Right lobe of liver (tissue), 6 donors: ENCODE data around the gene TXLNG. TPM values are rescaled to one million over a fixed set of nuclear protein-coding genes. Genes with fewer than 3 reads are reported as not detected.

Experiments
- ATAC-seq, 4 donors: fragments of 200-7000 bp; cut with Tn5 transposase; one replicate each; pipeline ENCODE4 v1.9.1; 2020; ENCODE audit warnings: mild to moderate bottlenecking in 4 of 4, moderate library complexity in 4 of 4
- DNase-seq, 3 donors: peaks; one replicate each; pipeline ENCODE4 v3.0.0-alpha.2; 2020
- H3K27ac ChIP-seq, 3 donors: fragments of 200-600 bp; one replicate each; pipeline ENCODE4 v1.8.0; 2022
- H3K27me3 ChIP-seq, 2 donors: fragments of 200-600 bp; one replicate each; pipeline ENCODE4 v1.8.0; 2022
- H3K36me3 ChIP-seq, 4 donors: fragments of 200-600 bp; sonication (generic) in 1 of 4; one replicate each; pipeline versions ENCODE4 v1.5.1 to v1.8.0; 2017 to 2022; ENCODE audit warnings: control low read depth in 1 of 4
- H3K4me1 ChIP-seq, 4 donors: fragments of 200-600 bp; sonication (generic) in 1 of 4; one replicate each; pipeline versions ENCODE4 v1.5.1 to v1.8.0; 2017 to 2022; ENCODE audit warnings: control low read depth in 1 of 4
- H3K4me3 ChIP-seq, 3 donors: fragments of 200-600 bp; one replicate each; pipeline ENCODE4 v1.8.0; 2022
- H3K9me3 ChIP-seq, 4 donors: fragments of 200-600 bp; sonication (generic) in 1 of 4; one replicate each; pipeline versions ENCODE4 v1.5.1 to v1.8.0; 2017 to 2022; ENCODE audit warnings: control low read depth in 1 of 4
- POLR2A ChIP-seq: fragments of 450-650 bp; IDR thresholded peaks from one replicate; pipeline ENCODE4 v1.6.1; 2017; ENCODE audit warnings: antibody characterized with exemption, mild to moderate bottlenecking
- WGBS: methylation state at CpG from one replicate; pipeline ENCODE4 v1.1.6; 2018; ENCODE audit warnings: low coverage, low lambda C conversion rate; ENCODE audit not compliant: insufficient coverage; ENCODE audit errors: missing lambda C conversion rate; 5-methylcytosine and 5-hydroxymethylcytosine counted together
- intact Hi-C, 2 donors: fragments of 100-400 bp; cut with DNase I; formaldehyde crosslinking; loops; one replicate each; pipeline versions ENCODE4 v1.11.2 to v1.14.1; 2022
- total RNA-seq, 6 experiments: library from RNA; depleted of rRNA in 2 of 6; stranded (reverse); fragments of >200 nt in 2 of 6; fragmentation: NEBNext Ultra II Directional in 3 of 6; extraction: Animal tissue kit (Norgen Biotek cat#: 25700) in 3 of 6; gene quantifications; one replicate each; pipeline versions ENCODE4 v1.1.0 to v1.2.4, GENCODE V29; 2016 to 2023
- TF ChIP-seq, protein P1 (sequence below), 4 donors: fragments of 200-600 bp in 3 of 4; fragments of 450-650 bp in 1 of 4; IDR thresholded peaks; one replicate each; pipeline versions ENCODE4 v1.5.1 to v1.8.0; 2016 to 2022; ENCODE audit warnings: antibody characterized with exemption in 4 of 4, mild to moderate bottlenecking in 2 of 4
- donor health status: DM: no; HTN: yes; CAD: no.
- donor health status: DM: no; HTN: no; CAD: no.
- donor health status: DM: no; HTN: no; CAD: no.
- donor health status: DM: no; HTN: yes; CAD: no.
- donor health status: DM: no; HTN: yes; CAD: no.

Gene TXLNG
- total RNA-seq, 6 experiments from 2014 or later = 3.9 to 9.3 (median 7.3) TPM

DNA sequence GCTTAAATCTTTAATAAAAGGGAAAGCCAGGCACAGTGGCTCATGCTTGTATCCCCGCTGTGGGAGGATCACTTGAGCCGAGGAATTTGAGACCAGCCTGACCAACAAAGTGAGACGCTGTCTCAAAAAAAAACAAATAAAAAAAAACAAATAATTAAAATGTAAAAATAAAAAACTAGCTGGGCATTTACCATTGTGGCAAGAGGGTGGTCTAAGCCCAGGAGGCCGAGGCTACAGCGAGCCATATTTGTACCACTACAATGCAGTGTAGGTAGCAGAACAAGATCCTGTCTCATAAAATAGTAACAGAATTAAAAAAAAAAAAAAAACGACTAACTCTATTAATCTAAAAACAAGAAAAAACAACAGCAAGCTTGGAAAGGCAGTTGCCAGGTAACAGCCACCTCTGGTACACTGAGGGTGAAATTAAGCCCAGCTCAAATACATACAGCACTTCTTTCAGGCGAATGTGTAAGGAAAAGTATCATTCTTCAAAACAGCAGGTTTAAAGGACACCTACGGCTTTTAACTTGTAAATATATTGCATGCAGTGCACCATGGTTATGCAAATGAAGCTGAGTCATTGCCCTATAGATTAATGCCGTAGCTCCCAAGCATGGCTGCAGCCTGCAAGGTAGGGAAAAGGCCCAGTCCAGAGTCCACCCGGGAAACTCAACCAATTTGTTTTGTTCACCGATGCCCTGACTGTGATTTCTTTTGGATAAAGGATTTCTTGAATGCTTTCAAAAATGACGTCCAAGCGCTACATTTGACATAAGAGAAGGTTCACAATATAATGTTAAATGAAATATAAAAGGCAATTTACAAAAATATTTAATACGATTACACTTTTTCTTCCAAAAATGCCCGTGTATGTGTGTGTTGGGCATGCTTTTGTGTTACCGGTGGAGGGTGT, 14.5 kb upstream of the TXLNG start:
- Histone ChIP-seq H3K4me3 (no peak overlapping the region), H3K4me1 (no peaks in the 10 kb centered on the region), H3K36me3 (no peaks in the 10 kb centered on the region), H3K27ac (no peak overlapping the region), H3K9me3 (no peaks in the 10 kb centered on the region), H3K27me3 (no peaks in the 10 kb centered on the region)
- WGBS = 44% methylated on average over 16 of the region's 16 CpGs
- DNase-seq (no peak), ATAC-seq (no peak)
- TF ChIP-seq, protein P1, sequence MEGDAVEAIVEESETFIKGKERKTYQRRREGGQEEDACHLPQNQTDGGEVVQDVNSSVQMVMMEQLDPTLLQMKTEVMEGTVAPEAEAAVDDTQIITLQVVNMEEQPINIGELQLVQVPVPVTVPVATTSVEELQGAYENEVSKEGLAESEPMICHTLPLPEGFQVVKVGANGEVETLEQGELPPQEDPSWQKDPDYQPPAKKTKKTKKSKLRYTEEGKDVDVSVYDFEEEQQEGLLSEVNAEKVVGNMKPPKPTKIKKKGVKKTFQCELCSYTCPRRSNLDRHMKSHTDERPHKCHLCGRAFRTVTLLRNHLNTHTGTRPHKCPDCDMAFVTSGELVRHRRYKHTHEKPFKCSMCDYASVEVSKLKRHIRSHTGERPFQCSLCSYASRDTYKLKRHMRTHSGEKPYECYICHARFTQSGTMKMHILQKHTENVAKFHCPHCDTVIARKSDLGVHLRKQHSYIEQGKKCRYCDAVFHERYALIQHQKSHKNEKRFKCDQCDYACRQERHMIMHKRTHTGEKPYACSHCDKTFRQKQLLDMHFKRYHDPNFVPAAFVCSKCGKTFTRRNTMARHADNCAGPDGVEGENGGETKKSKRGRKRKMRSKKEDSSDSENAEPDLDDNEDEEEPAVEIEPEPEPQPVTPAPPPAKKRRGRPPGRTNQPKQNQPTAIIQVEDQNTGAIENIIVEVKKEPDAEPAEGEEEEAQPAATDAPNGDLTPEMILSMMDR (IDR thresholded peaks at IDR 0.05) = no peak
- no peak for TF ChIP-seq POLR2A
- intact Hi-C loops = no loop called here

DNA sequence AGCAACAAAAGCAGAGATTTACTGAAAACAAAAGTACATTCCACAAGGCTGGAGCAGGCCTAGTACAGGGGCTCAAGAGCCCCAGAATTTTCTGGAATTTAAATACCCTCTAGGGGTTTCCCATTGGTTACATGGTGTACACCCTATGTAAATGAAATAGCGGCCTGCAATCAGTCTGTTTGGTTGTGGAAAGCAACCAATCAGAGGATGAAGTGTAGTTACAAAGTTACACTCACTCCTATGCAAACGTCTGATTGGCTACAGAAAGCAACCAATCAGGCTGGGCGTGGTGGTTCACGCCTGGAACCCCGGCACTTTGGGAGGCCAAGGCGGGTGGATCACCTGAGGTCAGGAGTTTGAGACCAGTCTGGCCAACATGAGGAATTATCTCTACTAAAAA, 13.8 kb upstream of the TXLNG start:
- H3K4me3 ChIP-seq = no peak overlapping the region
- no peaks in the 10 kb centered on the region for H3K4me1 ChIP-seq
- intact Hi-C loops = no loop called here
- WGBS = 82% methylated on average over 5 of the region's 6 CpGs
- no peaks in the 10 kb centered on the region for H3K27me3 ChIP-seq
- H3K36me3 ChIP-seq = no peaks in the 10 kb centered on the region
- TF ChIP-seq POLR2A = no peak
- TF ChIP-seq, protein P1 (IDR thresholded peaks at IDR 0.05) = no peak
- DNase-seq (no peak), ATAC-seq (no peak)
- no peaks in the 10 kb centered on the region for H3K9me3 ChIP-seq
- no peak overlapping the region for H3K27ac ChIP-seq

DNA sequence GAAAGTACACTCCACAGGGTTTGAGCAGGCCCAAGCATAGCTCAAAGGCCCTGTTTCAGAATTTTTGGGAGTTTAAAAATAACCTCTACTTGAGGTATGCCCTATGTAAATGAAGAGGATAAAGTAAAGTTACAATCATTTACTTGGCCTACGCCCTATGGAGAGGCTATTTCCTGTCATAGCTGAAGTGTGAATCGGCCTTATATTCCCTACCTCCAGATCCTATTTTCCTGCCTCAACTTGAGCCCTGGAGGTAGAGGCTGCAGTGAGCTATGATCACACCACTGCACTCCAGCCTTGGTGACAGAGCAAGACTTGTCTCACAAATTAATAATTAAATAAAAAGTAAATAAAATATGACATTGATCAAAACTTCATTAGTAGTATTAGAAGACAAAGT, 11.5 kb upstream of the TXLNG start:
- H3K27ac ChIP-seq = no peak overlapping the region
- H3K9me3 ChIP-seq = no peaks in the 10 kb centered on the region
- H3K27me3 ChIP-seq = no peaks in the 10 kb centered on the region
- ATAC-seq = no peak
- no peaks in the 10 kb centered on the region for H3K4me1 ChIP-seq
- intact Hi-C loops = no loop called here
- no peaks in the 10 kb centered on the region for H3K36me3 ChIP-seq
- 95% methylated on average over 2 of the region's 2 CpGs for WGBS
- TF ChIP-seq, protein P1 (IDR thresholded peaks at IDR 0.05) = no peak
- no peak for TF ChIP-seq POLR2A
- no peak for DNase-seq
- no peak overlapping the region for H3K4me3 ChIP-seq

DNA sequence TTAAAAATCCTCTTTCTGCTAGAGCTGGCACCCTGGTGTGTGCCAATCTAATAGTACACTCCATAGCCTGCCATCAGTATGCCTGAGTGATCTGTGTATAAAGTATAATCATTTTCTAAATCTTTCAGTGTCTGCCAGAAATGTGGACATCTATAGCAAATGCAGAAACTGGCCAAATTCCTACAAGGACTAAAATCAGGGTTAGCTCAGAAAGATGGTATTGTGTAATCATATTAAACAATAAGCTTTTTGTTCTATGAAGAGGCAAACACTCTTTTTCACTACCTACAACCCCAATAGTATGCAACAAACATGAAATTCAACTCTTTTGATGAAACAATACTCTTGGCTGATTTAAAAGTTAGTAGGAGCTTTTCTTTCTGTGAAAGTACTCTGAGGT, 7.7 kb upstream of the TXLNG start:
- Histone ChIP-seq H3K9me3 (no peaks in the 10 kb centered on the region), H3K4me3 (no peak overlapping the region), H3K4me1 (no peaks in the 10 kb centered on the region), H3K27me3 (no peaks in the 10 kb centered on the region), H3K27ac (no peak overlapping the region), H3K36me3 (no peaks in the 10 kb centered on the region)
- TF ChIP-seq, protein P1 (IDR thresholded peaks at IDR 0.05) = no peak
- TF ChIP-seq POLR2A = no peak
- no peak for ATAC-seq
- intact Hi-C loops = no loop called here
- DNase-seq = no peak
